LNCaP clone FGC (cell line): Measurements from ENCODE around the gene UBE2K.
"Not testable (repeated sequence)": the region's sequence is repeated elsewhere in the genome, so short reads cannot be mapped to it uniquely, and the experiment has no call there.

ENCODE experiments used
- DNase-seq: peaks from one replicate; pipeline ENCODE4 v3.0.0-alpha.2; 2011; ENCODE audit warnings: low read depth
- H3K4me3 ChIP-seq: 2 replicates; pipeline ENCODE4 v1.5.1; 2011; ENCODE audit warnings: mild to moderate bottlenecking, low read depth, low read length, control low read depth
- TF ChIP-seq, protein P1 (sequence below): IDR thresholded peaks from 2 replicates; pipeline ENCODE4 v1.5.1; 2012; ENCODE audit warnings: mild to moderate bottlenecking; ENCODE audit not compliant: control insufficient read depth, insufficient read depth; ENCODE audit errors: extremely low read depth

The UBE2K gene

DNA sequence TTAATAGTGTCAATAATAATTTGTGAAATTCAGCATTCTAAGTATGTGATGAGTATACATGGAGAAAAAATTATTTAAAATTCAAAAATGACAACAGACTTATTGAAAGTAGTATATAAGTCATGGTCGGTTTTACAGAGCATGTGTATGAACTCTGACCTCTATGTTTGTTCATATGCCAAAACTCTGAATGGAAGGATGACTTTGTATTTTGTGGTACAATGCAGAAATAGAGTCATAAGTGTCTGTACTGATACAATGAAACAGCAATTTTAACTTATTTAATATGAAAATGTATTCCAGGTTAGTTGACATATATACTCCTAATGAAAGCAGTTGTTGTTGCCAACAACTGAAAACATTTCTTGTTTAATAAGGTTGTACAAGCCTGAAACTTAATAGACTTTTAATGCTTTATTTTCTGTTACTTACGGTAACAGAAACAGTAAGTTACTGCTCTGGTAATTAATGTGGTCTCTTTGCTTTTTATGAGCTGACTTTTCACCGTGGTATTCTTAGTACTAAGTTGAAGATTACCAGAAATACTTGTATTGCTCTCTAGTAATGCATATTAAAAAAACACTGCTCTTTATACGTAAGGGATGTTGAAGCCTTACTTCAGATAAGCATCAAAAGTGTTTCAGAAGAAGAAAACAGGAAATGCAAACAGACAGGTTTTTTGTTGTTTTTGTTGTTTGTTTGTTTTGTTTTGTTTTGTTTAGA, 1.9 kb downstream of the UBE2K start:
- H3K4me3 ChIP-seq: peak overlapping the region; percentile 84; the same call in 1 of the 2 replicates
- TF ChIP-seq, protein P1, sequence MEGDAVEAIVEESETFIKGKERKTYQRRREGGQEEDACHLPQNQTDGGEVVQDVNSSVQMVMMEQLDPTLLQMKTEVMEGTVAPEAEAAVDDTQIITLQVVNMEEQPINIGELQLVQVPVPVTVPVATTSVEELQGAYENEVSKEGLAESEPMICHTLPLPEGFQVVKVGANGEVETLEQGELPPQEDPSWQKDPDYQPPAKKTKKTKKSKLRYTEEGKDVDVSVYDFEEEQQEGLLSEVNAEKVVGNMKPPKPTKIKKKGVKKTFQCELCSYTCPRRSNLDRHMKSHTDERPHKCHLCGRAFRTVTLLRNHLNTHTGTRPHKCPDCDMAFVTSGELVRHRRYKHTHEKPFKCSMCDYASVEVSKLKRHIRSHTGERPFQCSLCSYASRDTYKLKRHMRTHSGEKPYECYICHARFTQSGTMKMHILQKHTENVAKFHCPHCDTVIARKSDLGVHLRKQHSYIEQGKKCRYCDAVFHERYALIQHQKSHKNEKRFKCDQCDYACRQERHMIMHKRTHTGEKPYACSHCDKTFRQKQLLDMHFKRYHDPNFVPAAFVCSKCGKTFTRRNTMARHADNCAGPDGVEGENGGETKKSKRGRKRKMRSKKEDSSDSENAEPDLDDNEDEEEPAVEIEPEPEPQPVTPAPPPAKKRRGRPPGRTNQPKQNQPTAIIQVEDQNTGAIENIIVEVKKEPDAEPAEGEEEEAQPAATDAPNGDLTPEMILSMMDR: no peak
- DNase-seq: no peak

DNA sequence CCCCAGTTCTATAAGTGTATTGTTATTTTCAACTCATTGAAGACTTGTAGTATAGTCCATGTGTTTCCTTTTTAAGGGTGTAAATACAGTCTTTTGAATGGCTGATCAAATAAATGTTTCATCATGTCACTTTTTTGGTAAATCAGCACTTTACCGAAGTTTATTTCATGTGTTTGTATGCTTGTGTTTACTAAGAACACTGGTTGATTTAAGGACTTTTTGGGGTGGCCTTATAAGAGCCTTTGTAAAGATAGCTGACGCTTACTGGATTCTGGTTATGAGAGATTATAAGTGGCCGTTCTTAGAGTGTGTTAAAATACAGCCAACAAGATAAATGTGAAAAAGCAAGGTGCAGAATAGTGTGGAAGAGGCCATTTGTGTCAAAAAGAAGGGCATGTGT, 2.6 kb downstream of the UBE2K start:
- TF ChIP-seq, protein P1: no peak
- no peak for DNase-seq
- no peak overlapping the region; the same call in 1 of the 2 replicates for H3K4me3 ChIP-seq

DNA sequence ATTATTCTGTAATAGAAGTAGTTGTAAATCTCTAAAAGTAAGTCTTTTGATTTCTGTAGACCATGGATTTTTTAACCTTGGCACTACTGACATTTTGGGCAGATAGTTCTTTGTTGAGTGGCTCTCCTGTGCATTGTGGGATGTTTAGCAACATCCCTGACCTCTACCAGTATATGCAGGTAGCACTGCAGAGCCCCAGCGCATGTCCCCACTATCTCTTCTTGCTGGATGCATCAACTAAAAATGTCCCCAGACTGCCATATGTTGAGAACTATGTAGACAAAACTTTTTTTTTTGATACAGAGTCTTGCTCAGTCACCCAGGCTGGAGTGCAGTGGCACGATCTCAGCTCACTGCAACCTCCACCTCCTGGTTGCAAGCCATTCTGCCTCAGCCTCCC, 4.8 kb downstream of the UBE2K start:
- TF ChIP-seq, protein P1: no peak
- DNase-seq: no peak
- H3K4me3 ChIP-seq: no peak overlapping the region

DNA sequence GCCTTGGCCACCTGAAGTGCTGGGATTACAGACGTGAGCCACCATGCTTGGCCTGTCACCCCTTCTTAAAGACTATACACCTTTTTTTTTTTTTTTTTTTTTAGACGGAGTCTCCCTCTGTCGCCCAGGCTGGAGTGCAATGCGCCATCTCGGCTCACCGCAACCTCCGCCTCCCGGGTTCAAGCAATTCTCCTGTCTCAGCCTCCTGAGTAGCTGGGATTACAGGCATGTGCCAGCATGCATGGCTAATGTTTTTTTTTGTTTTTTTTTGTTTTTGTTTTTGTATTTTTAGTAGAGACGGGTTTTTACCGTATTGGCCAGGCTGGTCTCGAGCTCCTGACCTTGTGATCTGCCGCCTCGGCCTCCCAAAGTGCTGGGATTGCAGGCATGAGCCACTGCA, 6.9 kb downstream of the UBE2K start:
- H3K4me3 ChIP-seq: not testable (repeated sequence)

DNA sequence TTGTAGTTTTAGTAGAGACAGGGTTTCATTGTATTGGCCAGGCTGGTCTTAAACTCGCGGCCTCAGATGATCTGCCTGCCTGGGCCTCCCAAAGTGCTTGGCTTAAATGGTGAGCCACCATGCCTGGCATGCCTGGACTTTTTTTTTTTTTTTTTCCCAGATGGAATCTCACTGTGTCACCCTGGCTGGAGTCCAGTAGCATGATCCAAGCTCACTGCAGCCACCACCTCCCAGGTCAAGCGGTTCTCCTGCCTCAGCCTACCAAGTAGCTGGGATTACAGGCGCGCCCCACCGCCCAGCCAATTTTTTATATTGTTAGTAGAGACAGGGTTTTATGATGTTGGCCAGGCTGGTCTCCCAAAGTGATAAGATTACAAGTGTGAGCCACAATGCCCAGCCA, 8.4 kb downstream of the UBE2K start:
- H3K4me3 ChIP-seq: no peak overlapping the region
- TF ChIP-seq, protein P1: no peak
- no peak for DNase-seq

More for the DNA sequence above, 6.9 kb downstream of the UBE2K start:
- DNase-seq: not testable (repeated sequence)

DNA sequence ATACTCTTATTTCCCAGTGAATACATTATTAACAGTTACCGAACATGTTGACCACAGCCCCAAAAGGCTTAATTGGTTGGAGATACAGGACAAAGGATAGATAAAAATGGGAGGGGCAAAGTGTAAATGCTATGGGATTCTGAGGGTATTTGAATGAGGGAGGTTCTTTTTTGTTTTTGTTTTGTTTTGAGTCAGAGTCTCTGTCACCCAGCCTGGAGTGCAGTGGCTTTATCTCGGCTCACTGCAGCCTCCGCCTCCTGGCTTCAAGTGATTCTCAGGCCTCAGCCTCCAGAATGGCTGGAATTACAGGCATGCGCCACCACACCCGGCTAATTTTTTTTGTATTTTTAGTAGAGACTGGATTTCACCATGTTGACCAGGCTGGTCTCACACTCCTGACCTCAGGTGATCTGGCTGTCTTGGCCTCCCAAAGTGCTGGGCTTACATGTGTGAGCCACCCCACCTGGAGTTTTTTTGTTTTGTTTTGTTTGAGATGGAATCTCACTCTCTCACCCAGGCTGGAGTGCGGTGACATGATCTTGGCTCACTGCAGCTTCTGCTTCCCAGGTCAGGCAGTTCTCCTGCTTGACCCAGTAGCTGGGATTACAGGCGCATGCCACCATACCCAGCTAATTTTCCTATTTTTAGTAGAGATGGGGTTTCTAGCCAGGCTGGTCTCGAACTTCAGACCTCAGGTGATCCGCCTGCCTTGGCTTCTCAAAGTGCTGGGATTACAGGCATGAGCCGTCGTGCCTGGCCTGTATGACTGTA, 9.0 kb downstream of the UBE2K start:
- TF ChIP-seq, protein P1: no peak
- DNase-seq: no peak

DNA sequence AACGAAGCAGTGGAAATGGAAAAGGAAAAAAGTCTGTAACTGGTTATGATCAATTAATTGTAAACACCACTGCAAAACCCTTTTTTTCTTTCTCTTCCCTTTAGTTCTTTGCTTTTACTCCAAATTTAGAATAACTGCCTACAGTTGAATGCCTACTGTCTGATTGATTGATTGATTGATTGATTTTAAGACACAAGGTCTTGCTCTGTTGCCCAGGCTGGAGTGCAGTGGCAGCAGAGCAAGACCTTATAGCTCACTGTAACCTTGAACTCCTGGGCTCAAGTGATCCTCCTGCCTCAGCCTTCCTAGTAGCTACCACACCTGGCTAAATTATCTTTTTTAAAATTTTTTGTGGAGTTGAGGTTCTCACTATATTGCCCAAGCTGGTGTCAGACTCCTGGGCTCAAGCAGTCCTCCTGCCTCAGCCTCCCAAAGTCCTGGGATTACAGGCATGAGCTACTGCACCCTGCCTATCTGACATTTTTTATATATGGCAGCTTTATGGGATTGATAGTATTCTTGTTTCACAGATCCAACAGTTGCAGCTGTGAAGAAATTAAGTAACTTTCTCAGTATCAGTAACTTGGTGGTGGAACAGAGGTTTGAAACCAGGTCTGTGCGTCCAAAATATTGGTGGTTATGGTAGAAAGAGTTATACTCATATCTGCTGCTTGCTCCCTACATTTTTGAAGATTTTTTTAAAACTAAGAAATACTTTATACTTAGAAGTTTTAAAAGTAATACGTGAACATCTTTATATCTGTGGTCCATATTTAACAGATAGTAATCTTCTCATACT, 12.4 kb downstream of the UBE2K start:
- no peak overlapping the region for H3K4me3 ChIP-seq
- TF ChIP-seq, protein P1: no peak
- DNase-seq: no peak

More for the DNA sequence above, 9.0 kb downstream of the UBE2K start:
- no peak overlapping the region for H3K4me3 ChIP-seq
